Endothelial cell of umbilical vein (primary cell): Measurements from ENCODE around the gene TKFC. TPM values are rescaled to one million over a fixed set of nuclear protein-coding genes. Genes with fewer than 3 reads are reported as not detected.

Experiments used
- BruUV-seq: library from RNA; stranded (reverse); fragments of 400-500 nt; replicated peaks from 2 replicates; lab custom pipeline; 2021; lab: Mats Ljungman, UMichigan
- CTCF ChIA-PET: fragments of 300-600, 350-600 bp; sonication (Branson Sonifier 250); formaldehyde crosslinking; loops from one replicate; lab custom pipeline; 2021; ENCODE audit warnings: antibody characterized with exemption, inconsistent platforms; lab: Charles Lee
- POLR2A ChIA-PET: fragments of 300-600, 350-600 bp; sonication (Branson Sonifier 250); formaldehyde crosslinking; loops from one replicate; lab custom pipeline; 2021; ENCODE audit warnings: antibody characterized with exemption, inconsistent platforms; lab: Charles Lee
- DNase-seq: peaks from one replicate; pipeline ENCODE4 v3.0.0-alpha.2; 2011; ENCODE audit warnings: low read depth, low spot score
- FAIRE-seq: peaks from 2 replicates; lab custom pipeline; 2011; peaks lifted over from hg19 to GRCh38; lab: Jason Lieb, UNC
- H2AFZ ChIP-seq: 2 replicates; pipeline ENCODE4 v1.6.0; 2012; ENCODE audit warnings: low read depth, low read length, control low read depth, inconsistent platforms
- H3K27ac ChIP-seq: 2 replicates; pipeline ENCODE4 v1.5.1; 2011; ENCODE audit warnings: low read depth, mild to moderate bottlenecking, control low read depth, low read length, moderate library complexity; ENCODE audit not compliant: insufficient read depth
- H3K27me3 ChIP-seq, 2 experiments: 2 replicates each; pipeline versions ENCODE4 v1.6.0 to v1.6.1; 2011; ENCODE audit warnings: low read length in 2 of 2, mixed read lengths in 1 of 2; ENCODE audit not compliant: control insufficient read depth in 2 of 2, insufficient read depth in 2 of 2
- H3K36me3 ChIP-seq, 2 experiments: 2 replicates in 1 of 2; 3 replicates in 1 of 2; pipeline ENCODE4 v1.5.1; 2011; ENCODE audit warnings: low read length in 2 of 2, mild to moderate bottlenecking in 1 of 2, moderate library complexity in 1 of 2; ENCODE audit not compliant: control insufficient read depth in 2 of 2, insufficient read depth in 2 of 2; ENCODE audit errors: extremely low read depth in 1 of 2
- H3K4me1 ChIP-seq: 3 replicates; pipeline ENCODE4 v1.5.1; 2011; ENCODE audit warnings: mild to moderate bottlenecking, low read length; ENCODE audit not compliant: control insufficient read depth, insufficient read depth; ENCODE audit errors: extremely low read depth
- H3K4me2 ChIP-seq: 2 replicates; pipeline ENCODE4 v1.6.1; 2011; ENCODE audit warnings: low read length, control low read depth, mixed read lengths; ENCODE audit not compliant: insufficient read depth
- H3K4me3 ChIP-seq, 3 experiments: fragments of 200-600 bp in 1 of 3; sonication (generic), shearing (Covaris generic) in 1 of 3; replicated peaks in 1 of 3; 2 replicates each; pipeline ENCODE4 v1.5.1; 2011 to 2016; ENCODE audit warnings: control low read depth in 3 of 3, low read length in 3 of 3, mild to moderate bottlenecking in 2 of 3, inconsistent platforms in 1 of 3, low read depth in 1 of 3, moderate library complexity in 1 of 3; ENCODE audit not compliant: insufficient read depth in 1 of 3
- H3K79me2 ChIP-seq: 2 replicates; pipeline ENCODE4 v1.6.0; 2012; ENCODE audit warnings: low read length, inconsistent platforms; ENCODE audit not compliant: control insufficient read depth, insufficient read depth
- H3K9ac ChIP-seq: replicated peaks from 2 replicates; pipeline ENCODE3; 2011; ENCODE audit warnings: low read length, control low read depth; ENCODE audit not compliant: insufficient read depth; ENCODE audit errors: extremely low read depth
- H3K9me1 ChIP-seq: replicated peaks from 3 replicates; pipeline ENCODE4 v1.6.0; 2011; ENCODE audit warnings: mild to moderate bottlenecking, low read length; ENCODE audit not compliant: control insufficient read depth, insufficient read depth; ENCODE audit errors: extremely low read depth
- H3K9me3 ChIP-seq: replicated peaks from 2 replicates; pipeline ENCODE4 v1.5.1; 2012; ENCODE audit warnings: low read length, inconsistent platforms; ENCODE audit not compliant: control insufficient read depth, insufficient read depth
- H4K20me1 ChIP-seq: replicated peaks from 2 replicates; pipeline ENCODE3; 2011; ENCODE audit warnings: mild to moderate bottlenecking, low read length; ENCODE audit not compliant: control insufficient read depth, insufficient read depth; ENCODE audit errors: extremely low read depth
- CTCF ChIP-seq, 2 donors: IDR thresholded peaks; 1 replicate in 1 of 2; 2 replicates in 1 of 2; pipeline ENCODE4 v1.5.1; 2011; ENCODE audit warnings: low read length in 2 of 2, mild to moderate bottlenecking in 2 of 2, moderate library complexity in 2 of 2, control low read depth in 1 of 2, inconsistent platforms in 1 of 2, low read depth in 1 of 2; ENCODE audit not compliant: insufficient read depth in 1 of 2; ENCODE audit errors: extremely low read depth in 1 of 2
- JUN ChIP-seq: IDR thresholded peaks from 2 replicates; pipeline ENCODE4 v1.6.1; 2011; ENCODE audit warnings: borderline replicate concordance, low read depth; ENCODE audit not compliant: insufficient read length, insufficient read depth
- MYC ChIP-seq: IDR thresholded peaks from one replicate; pipeline ENCODE4 v1.6.1; 2011; ENCODE audit warnings: mild to moderate bottlenecking, low read depth, low read length
- POLR2AphosphoS5 ChIP-seq: IDR thresholded peaks from 2 replicates; pipeline ENCODE4 v1.6.1; 2012; ENCODE audit warnings: low read depth, mild to moderate bottlenecking, control low read depth, low read length, moderate library complexity; ENCODE audit not compliant: insufficient read depth
- dilution Hi-C: fragments of 300-500 bp; cut with MboI; formaldehyde crosslinking; loops from one replicate; pipeline ENCODE4 v1.15.0; 2019; ENCODE audit warnings: low sequenced_read_pairs; ENCODE audit not compliant: extremely low pct_ligation_motif_present
- intact Hi-C: fragments of 100-400 bp; cut with micrococcal nuclease; formaldehyde crosslinking; loops from one replicate; pipeline ENCODE4 v1.10.0; 2022
- polyA plus RNA-seq, 4 experiments: library from polyadenylated mRNA; depleted of rRNA in 3 of 4; stranded (reverse) in 3 of 4; unstranded in 1 of 4; fragments of >200 nt; gene quantifications; 2 replicates each; pipeline versions ENCODE4 v1.2.1 to v1.2.3, GENCODE V29; 2011 to 2012; ENCODE audit warnings: missing spikeins in 1 of 4
- total RNA-seq: library from RNA; stranded (reverse); gene quantifications from 2 replicates; pipeline ENCODE4 v1.2.3, GENCODE V29; 2021

TKFC gene
- total and polyA plus RNA-seq, 2 donors (not counting 3 experiments of a cell fraction or from before 2014, with no cell fraction given): 30.8 to 31.7 TPM

- peak; percentile 72 for FAIRE-seq
- Histone ChIP-seq H3K9ac (peak within 1 kb of the TSS; percentile 51), H3K4me2 (peak within 1 kb of the TSS; percentile 54), H3K36me3 (peaks cover 2 to 4% of the 10 kb centered on the region in 2 experiments), H3K9me1 (no peaks in the 10 kb centered on the region), H3K4me3 (peak within 1 kb of the TSS; percentile 8 to 48 (median 45)), H3K79me2 (no peaks in the 10 kb centered on the region), H3K27ac (no peak within 1 kb of the TSS), H4K20me1 (no peaks in the 10 kb centered on the region), H2AFZ (peak within 1 kb of the TSS; percentile 58), H3K27me3 (peaks cover 5 to 9% of the 10 kb centered on the region in 2 experiments), H3K4me1 (peaks cover 41% of the 10 kb centered on the region), H3K9me3 (no peaks in the 10 kb centered on the region)
- TF ChIP-seq CTCF (IDR thresholded peaks at IDR 0.05; ENCODE audit: extremely low read depth in 1 of 2, insufficient read depth in 1 of 2, low read depth in 1 of 2, low read length in 2 of 2) (peak; percentile 10 to 29), MYC (no peak)
- POLR2A ChIA-PET: no interaction called here
- intact Hi-C loops (loop anchor here (1.0 to 2.0 kb wide), 2 partner anchors 38 to 41 kb away; partner anchors contain the start of genes DDB1 and TKFC), dilution Hi-C loops (no loop called here)
- CTCF ChIA-PET: interaction anchor here (0.7 to 3.2 kb wide), 7 partner anchors 14 to 141 kb away, joined by 3 to 33 read pairs (median 4); no protein-coding TSS in a partner anchor
- DNase-seq: peak; percentile 56
- no TSS peak for BruUV-seq
These were observed 38.1 kb upstream of the TKFC start, which contains the start of gene VWCE for GRCh38 chr11:61294717-61295595. Gene VWCE (minus strand): TSS chr11:61295316. CDS start chr11:61295037, 279 bp downstream.

- DNase-seq (peak; percentile 14), FAIRE-seq (no peak)
- TF ChIP-seq POLR2AphosphoS5: peak; percentile 5
- TF ChIP-seq JUN: no peak
- CTCF ChIA-PET: no interaction called here
- peaks cover 41% of the 10 kb centered on the region for H3K4me1 ChIP-seq
- POLR2A ChIA-PET: no interaction called here
- no peaks in the 10 kb centered on the region for H3K79me2 ChIP-seq
- H3K9me1 ChIP-seq: no peaks in the 10 kb centered on the region
- peaks cover 3 to 10% of the 10 kb centered on the region in 2 experiments for H3K36me3 ChIP-seq
- H3K9me3 ChIP-seq: no peaks in the 10 kb centered on the region
- H3K4me3 ChIP-seq: peak overlapping the region in 2 of 3 experiments; percentile 45 to 48
- no peak overlapping the region for H3K27ac ChIP-seq
- dilution Hi-C loops: no loop called here
- peaks cover 5 to 9% of the 10 kb centered on the region in 2 experiments for H3K27me3 ChIP-seq
- peak overlapping the region; percentile 54 for H3K4me2 ChIP-seq
- intact Hi-C loops: loop anchor here (2.0 kb wide), 1 partner anchor 37 kb away; the partner anchor contains the start of genes DDB1 and TKFC
- H3K9ac ChIP-seq: no peak overlapping the region
- TSS peak; percentile 29 for BruUV-seq
- H2AFZ ChIP-seq: no peak overlapping the region
- H4K20me1 ChIP-seq: no peaks in the 10 kb centered on the region
These were observed 37.5 kb upstream of the TKFC start for GRCh38 chr11:61295596-61295926.
